ENCODE data around the gene JUND. TPM values are rescaled to one million over a fixed set of nuclear protein-coding genes. Genes with fewer than 3 reads are reported as not detected.

JUND gene
- total RNA-seq, 1 experiment from 2014 or later, result 151 TPM

GRCh38 chr19:18317961-18318800 is 36.8 kb upstream of the JUND start:
- no peaks in the 10 kb centered on the region for H3K9me2 ChIP-seq (replicated peaks; ENCODE audit: low read length)
- H3K36me3 ChIP-seq (ENCODE audit: low read depth, low read length), result peaks cover 3% of the 10 kb centered on the region; the same call in 1 of the 2 replicates
- no peaks in the 10 kb centered on the region for H3F3A ChIP-seq (ENCODE audit: low read length, unreplicated experiment)
- no peak overlapping the region for H3K4me2 ChIP-seq (ENCODE audit: low read length)
- H3K27ac ChIP-seq (ENCODE audit: low read length), result no peak overlapping the region
- intact Hi-C loops (cut with micrococcal nuclease), result no loop called here
- H3K79me2 ChIP-seq (ENCODE audit: low read length), result peaks cover 53% of the 10 kb centered on the region
- H3K9ac ChIP-seq (ENCODE audit: low read length), result no peak overlapping the region
- no peaks in the 10 kb centered on the region for H3K27me3 ChIP-seq (ENCODE audit: low read length)
- H3K4me3 ChIP-seq (ENCODE audit: low read length), result no peak overlapping the region
- no peak for TF ChIP-seq EZH2phosphoT487 (IDR thresholded peaks at IDR 0.05; ENCODE audit: borderline replicate concordance, low read length)
- TF ChIP-seq CTCF (conservative IDR thresholded peaks at IDR 0.05; ENCODE audit: low read depth, low read length), result no peak
- no peak for TF ChIP-seq EZH2 (IDR thresholded peaks at IDR 0.05; ENCODE audit: low read length, unreplicated experiment)
- ChIA-PET POLR2A (ENCODE audit: unreplicated experiment) (no interaction called here), CTCF (interaction anchor here (0.5 kb wide), 1 partner anchor 10 kb away, joined by 4 read pairs; no protein-coding TSS in a partner anchor)
- no peak overlapping the region for H2AFZ ChIP-seq (ENCODE audit: low read length)
- DNase-seq, result no peak
- peaks cover 12% of the 10 kb centered on the region for H3K4me1 ChIP-seq (ENCODE audit: insufficient read depth, low read length)
- H4K20me1 ChIP-seq (ENCODE audit: low read length), result no peaks in the 10 kb centered on the region
- H3K9me3 ChIP-seq (ENCODE audit: low read length), result no peaks in the 10 kb centered on the region
- no TSS peak for BruUV-seq (replicated peaks)
- no peak for ATAC-seq

- no peak for ATAC-seq
- BruUV-seq (replicated peaks), result no TSS peak
- H3F3A ChIP-seq (ENCODE audit: low read length, unreplicated experiment), result no peaks in the 10 kb centered on the region
- H3K4me3 ChIP-seq (ENCODE audit: low read length), result no peak overlapping the region
- H2AFZ ChIP-seq (ENCODE audit: low read length), result no peak overlapping the region
- intact Hi-C loops (cut with micrococcal nuclease), result no loop called here
- H3K9me3 ChIP-seq (ENCODE audit: low read length), result no peaks in the 10 kb centered on the region
- POLR2A ChIA-PET (ENCODE audit: unreplicated experiment), result no interaction called here
- no peaks in the 10 kb centered on the region for H3K9me2 ChIP-seq (replicated peaks; ENCODE audit: low read length)
- no peaks in the 10 kb centered on the region for H3K4me1 ChIP-seq (ENCODE audit: insufficient read depth, low read length)
- CTCF ChIA-PET, result no interaction called here
- H3K4me2 ChIP-seq (ENCODE audit: low read length), result no peak overlapping the region
- H3K27ac ChIP-seq (ENCODE audit: low read length), result no peak overlapping the region
- H4K20me1 ChIP-seq (ENCODE audit: low read length), result no peaks in the 10 kb centered on the region
- H3K36me3 ChIP-seq (ENCODE audit: low read depth, low read length), result peaks cover 3% of the 10 kb centered on the region
- DNase-seq, result no peak
- H3K79me2 ChIP-seq (ENCODE audit: low read length), result peaks cover 14% of the 10 kb centered on the region; the same call in 1 of the 2 replicates
- H3K9ac ChIP-seq (ENCODE audit: low read length), result no peak overlapping the region
- no peaks in the 10 kb centered on the region for H3K27me3 ChIP-seq (ENCODE audit: low read length)
- TF ChIP-seq CTCF (conservative IDR thresholded peaks at IDR 0.05; ENCODE audit: low read depth, low read length), result no peak
- no peak for TF ChIP-seq EZH2 (IDR thresholded peaks at IDR 0.05; ENCODE audit: low read length, unreplicated experiment)
- no peak for TF ChIP-seq EZH2phosphoT487 (IDR thresholded peaks at IDR 0.05; ENCODE audit: borderline replicate concordance, low read length)
Observed at GRCh38 chr19:18313398-18313797, 32.0 kb upstream of the JUND start.

DNA sequence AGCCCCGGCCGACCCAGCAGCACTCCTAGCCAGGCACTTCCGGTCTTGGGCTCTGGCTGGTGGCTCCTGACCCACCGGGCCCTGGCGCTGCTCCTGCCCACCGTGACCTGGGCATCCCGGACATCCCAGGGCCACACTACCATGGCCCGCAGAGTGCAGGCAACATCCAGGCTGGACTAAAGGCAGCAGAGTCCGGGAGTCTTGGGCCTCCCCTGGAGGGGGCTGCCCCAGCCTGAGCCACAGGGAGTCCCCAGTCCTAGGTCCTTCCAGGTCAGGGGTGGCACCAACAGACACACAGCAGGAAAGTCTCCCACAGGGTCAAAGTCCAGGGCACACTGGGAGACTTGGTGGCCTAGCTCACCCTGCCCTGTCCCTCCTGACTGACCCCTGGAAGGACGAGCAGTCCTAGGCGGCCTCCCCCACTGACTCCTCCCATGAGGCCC is 30.7 kb upstream of the JUND start:
- DNase-seq, result no peak
- CTCF ChIA-PET, result no interaction called here
- Histone ChIP-seq H3K9me2 (replicated peaks; ENCODE audit: low read length) (no peaks in the 10 kb centered on the region), H3K27ac (ENCODE audit: low read length) (no peak overlapping the region), H3K9me3 (ENCODE audit: low read length) (no peaks in the 10 kb centered on the region), H3K4me2 (ENCODE audit: low read length) (no peak overlapping the region), H3K27me3 (ENCODE audit: low read length) (no peaks in the 10 kb centered on the region), H2AFZ (ENCODE audit: low read length) (no peak overlapping the region), H3K36me3 (ENCODE audit: low read depth, low read length) (peaks cover 3% of the 10 kb centered on the region), H3K79me2 (ENCODE audit: low read length) (peaks cover 6% of the 10 kb centered on the region; the same call in 1 of the 2 replicates), H3K4me1 (ENCODE audit: insufficient read depth, low read length) (no peaks in the 10 kb centered on the region), H4K20me1 (ENCODE audit: low read length) (no peaks in the 10 kb centered on the region), H3K4me3 (ENCODE audit: low read length) (no peak overlapping the region), H3K9ac (ENCODE audit: low read length) (no peak overlapping the region), H3F3A (ENCODE audit: low read length, unreplicated experiment) (no peaks in the 10 kb centered on the region)
- TF ChIP-seq EZH2phosphoT487 (IDR thresholded peaks at IDR 0.05; ENCODE audit: borderline replicate concordance, low read length) (no peak), EZH2 (IDR thresholded peaks at IDR 0.05; ENCODE audit: low read length, unreplicated experiment) (no peak), CTCF (conservative IDR thresholded peaks at IDR 0.05; ENCODE audit: low read depth, low read length) (no peak)
- intact Hi-C loops (cut with micrococcal nuclease), result no loop called here
- POLR2A ChIA-PET (ENCODE audit: unreplicated experiment), result no interaction called here
- BruUV-seq (replicated peaks), result no TSS peak
- ATAC-seq, result no peak

All from PC-3 (cell line).